RKO (cell line): ENCODE data around the gene RAPSN.

Experiments used
- DNase-seq: peaks from one replicate; pipeline ENCODE4 v3.0.0-alpha.2; 2016; ENCODE audit warnings: low spot score

The RAPSN gene

DNA sequence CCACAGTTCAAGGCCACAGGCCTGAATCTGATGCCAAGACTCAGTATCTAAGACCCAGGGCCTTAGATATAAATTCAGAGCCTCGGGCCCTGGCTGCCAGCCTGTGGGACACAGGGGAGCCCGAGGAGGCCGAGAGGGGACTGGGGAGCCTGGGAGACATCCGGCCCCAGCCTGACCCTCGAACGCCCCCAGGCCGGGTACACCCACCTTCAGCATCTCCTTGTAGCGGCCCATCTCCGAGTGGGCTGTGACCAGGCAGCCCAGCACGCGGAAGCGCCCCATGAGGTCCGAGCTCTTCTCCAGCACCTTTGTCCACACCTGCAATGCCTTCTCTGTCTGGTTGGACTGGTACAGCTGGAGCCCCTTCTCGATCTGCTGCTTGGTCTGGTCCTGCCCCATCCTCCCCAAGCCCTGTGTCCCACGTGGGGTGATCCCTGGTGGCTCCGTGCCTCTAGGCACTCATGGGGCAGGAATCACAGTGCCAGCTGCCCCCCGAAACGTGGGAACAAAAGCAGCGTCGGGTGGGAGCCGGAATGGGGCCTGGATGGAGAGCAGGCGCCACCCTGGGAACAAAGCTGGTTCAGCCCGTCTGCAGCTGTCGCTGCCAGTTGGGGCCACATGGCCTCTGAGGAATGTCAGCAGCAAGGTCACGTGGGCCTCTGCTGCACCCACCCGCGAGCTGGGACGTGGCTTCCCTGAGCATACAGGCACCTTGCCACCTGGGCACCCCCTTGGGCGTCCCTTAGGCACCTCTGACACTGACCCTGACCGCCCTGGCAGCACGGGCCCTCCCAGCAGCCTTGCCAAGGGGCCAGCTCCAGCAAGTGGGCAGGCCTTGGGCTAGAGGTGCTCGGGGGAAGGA is at the start of gene RAPSN:
RAPSN (minus strand) TSS at position 571 of the 862 bp plus-strand sequence; CDS start at position 399, 172 bp downstream.
- no peak for DNase-seq

DNA sequence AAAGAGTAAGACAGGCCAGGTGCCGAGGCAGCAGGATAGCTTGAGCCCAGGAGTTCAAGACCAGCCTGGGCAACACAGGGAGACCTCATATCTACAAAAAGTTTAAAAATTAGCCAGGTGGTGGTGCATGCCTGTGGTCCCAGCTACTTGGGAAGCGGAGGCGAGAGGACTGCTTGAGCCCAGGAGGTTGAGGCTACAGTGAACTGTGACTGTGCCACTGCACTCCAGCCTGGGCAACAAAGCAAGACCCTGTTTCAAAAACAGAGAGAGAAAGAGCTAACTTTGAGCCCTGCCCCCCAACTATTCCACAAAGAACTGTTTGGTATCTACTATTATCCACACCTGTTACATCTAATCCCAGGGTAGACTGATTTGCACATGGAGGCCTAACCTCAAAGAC is 49.2 kb upstream of the RAPSN start:
- no peak for DNase-seq

- DNase-seq = no peak
Observed at GRCh38 chr11:47496808-47497207, 47.9 kb upstream of the RAPSN start.

DNA sequence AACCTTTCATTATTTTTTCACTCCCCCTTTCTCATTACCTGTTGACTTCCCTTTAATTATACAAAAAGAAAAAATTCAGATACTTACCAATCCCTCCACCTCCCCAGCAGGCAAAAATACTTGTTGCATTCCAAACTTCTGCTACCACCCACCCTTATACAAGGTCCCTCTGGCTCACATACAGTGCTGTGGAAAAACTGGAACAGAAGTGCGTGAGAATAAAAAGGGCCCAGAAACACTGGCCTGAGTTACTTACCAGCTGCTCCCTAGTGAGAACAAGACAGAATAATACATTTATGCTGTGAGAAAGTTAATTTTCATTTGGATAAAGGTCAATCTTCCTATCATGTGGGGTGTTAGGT is 46.9 kb upstream of the RAPSN start:
- DNase-seq = no peak

- DNase-seq = no peak
Observed at GRCh38 chr11:47495011-47495855, 46.3 kb upstream of the RAPSN start.

DNA sequence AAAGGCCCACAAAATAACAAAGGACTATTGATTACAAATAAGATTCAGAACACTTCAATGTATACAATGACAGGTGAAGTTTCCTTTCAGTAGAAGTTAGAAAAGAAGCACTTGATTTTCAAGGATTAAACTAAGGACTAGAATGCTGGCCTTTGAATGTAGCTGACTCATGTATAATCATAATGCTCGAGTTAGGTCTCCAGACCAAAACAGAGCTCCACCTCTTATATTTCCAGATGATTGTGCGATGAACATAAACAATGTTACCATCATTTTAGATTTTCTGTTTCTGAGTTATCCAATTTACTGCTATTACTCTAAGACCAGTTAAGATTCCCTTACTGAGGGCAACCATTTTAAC is 40.4 kb upstream of the RAPSN start:
- no peak for DNase-seq

DNA sequence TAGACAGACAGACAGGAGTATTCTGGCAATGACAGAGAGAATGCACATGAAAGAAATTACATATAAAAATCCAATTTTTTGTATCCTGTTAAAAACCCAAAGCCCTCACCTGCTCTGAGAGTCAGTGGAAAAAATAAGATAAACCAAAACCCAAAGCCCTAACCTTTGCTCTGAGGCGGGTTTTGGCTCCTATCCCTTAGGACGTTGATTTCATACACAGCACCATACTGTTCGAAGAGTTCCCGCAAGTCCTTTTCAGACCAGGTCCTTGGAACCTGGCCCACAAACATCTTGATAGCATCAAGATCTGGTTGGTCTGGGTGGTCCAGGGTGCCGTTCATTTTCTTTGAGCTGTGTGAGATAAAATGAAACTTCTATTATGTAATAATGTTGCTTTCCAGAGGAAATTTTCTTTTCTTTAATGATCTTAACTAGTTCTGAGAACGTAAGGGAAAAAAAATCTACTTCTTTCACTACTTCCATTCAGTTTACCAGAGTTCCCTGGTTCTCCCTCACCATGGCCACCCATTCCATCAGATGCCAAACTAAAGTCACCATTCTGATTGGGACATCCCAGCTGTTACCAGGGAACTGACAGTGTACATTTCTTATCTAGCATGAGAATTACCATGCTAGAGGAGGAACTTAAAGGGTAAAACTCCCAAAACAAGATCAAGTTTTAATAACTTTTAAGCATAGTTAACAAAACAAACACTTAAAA is 39.9 kb upstream of the RAPSN start:
- DNase-seq = no peak

- no peak for DNase-seq
Observed at GRCh38 chr11:47488111-47488510, 39.2 kb upstream of the RAPSN start.

DNA sequence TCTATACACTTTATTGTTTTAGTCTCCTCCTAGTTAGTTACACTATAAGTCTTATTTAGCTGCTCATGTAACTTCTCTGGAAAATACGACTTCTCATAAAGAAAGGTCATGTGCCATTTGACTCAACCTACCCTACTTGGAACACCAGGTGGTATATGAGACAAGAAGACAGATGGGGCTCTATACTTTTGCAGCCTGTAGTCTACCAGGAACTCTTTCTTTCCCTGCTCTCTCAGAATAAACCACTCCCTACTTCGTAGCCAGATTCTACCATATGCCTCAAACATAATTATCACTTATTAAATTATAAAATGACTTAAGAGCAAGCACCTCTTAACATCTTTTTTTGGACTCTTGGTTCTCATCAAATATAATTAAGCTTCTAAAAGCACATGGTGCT is 38.5 kb upstream of the RAPSN start:
- no peak for DNase-seq

DNA sequence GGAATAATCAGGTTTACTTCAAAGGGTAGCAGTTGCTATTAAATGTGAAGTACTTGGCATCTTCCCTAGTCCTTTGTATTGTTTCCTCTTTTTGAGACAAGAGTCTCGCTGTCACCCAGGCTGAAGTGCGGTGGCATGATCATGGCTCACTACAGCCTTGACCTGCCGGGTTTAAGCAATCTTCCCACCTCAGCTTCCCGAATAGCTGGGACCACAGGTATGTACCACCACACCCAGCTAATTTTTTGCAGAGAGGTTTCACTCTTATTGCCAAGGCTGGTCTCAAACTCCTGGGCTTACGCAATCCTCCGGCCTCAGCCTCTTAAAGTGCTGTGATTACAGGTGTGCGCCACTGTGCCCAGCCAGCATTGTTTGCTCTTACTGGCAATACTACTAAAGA is 36.2 kb upstream of the RAPSN start:
- no peak for DNase-seq

DNA sequence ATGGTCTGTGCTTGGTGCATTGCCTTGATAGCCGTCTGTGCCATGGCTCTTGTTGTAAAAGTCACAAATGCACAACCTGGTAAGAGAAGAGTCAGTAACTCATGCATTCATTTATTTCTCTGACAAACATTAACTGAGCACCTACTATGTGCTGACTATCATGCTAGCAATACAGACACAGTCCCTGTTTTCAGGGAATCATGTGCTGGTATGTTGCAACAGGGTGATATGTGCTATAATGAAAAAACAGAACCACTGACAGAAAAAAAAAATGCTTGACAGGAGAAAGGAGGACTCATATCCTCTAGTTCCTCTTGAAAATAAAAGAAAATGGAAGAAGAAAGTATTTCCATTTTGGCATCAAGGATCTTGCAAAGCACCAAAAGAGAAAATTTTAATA is 34.5 kb upstream of the RAPSN start:
- no peak for DNase-seq

GRCh38 chr11:47480762-47481161 is 31.8 kb upstream of the RAPSN start:
- no peak for DNase-seq

DNA sequence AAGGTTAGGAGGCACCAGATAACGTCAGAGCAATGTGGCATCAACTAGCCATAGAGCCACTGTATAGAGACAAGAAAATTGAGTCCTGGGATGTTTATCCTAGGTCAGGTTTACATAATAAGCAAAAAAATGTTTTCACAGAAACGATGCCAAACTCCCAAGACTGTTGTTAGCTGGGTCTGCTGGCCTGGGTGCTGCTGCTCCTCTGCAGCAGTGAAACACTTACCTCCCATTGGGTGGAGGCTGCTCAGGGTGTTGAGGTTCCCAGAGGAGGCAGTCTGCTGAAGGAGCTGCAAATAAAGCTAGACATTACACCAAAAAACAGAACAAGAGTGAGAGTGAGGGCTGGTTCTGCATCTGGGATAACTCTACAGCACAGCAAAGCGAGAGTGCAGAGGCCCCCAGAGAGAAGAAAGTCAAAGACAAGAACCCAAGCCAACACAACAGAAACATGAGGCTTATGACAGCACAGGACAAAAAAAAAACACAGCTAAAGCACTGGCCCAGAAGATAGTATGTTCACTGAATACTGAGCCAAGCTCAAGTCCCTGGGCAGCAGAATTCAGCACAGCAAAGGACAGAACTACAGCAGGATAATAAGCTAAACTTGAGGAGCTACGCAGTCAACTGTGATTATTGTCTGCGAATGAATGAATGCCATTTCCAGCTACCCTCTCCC is 29.9 kb upstream of the RAPSN start:
- no peak for DNase-seq

DNA sequence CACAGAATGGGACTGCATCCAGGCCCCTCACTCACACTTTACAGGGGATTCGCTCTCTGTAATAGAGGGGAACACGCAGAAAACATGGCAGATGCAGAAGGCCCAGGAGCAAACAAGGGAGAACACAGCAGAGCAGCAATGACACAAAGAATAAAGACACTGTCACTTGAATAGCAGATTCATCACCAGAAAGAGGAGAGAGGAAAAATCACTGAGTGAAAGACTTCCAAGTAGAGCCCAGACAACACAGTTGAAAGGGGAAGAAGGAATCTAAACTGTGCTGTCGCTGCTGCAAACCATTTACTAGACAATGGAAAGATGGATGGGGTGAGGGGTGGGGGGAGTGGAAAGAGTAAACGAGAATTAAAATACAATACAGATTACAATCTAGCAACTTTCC is 28.8 kb upstream of the RAPSN start:
- no peak for DNase-seq

- peak; percentile 72 for DNase-seq
Observed at GRCh38 chr11:47477323-47477722, 28.4 kb upstream of the RAPSN start.

DNA sequence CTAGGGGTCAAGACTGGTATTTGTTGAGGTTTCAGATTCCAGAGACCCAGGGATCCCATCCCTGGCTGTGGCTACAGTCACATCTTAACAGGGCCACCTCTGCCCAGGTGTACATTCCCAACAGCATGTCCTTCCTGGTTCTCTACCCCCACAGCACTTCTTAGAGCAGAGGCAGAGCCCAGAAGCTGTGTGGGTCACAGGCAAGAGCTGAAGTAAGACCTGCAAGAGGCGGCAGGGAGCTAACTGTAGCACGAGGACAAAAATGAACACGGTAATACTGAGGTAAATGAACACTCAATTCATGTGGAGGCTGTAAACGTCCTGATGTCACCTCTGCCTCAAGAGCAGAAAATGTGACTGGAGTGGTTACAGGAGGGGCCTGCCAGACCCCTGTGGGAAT is 21.7 kb upstream of the RAPSN start:
- DNase-seq = no peak

DNA sequence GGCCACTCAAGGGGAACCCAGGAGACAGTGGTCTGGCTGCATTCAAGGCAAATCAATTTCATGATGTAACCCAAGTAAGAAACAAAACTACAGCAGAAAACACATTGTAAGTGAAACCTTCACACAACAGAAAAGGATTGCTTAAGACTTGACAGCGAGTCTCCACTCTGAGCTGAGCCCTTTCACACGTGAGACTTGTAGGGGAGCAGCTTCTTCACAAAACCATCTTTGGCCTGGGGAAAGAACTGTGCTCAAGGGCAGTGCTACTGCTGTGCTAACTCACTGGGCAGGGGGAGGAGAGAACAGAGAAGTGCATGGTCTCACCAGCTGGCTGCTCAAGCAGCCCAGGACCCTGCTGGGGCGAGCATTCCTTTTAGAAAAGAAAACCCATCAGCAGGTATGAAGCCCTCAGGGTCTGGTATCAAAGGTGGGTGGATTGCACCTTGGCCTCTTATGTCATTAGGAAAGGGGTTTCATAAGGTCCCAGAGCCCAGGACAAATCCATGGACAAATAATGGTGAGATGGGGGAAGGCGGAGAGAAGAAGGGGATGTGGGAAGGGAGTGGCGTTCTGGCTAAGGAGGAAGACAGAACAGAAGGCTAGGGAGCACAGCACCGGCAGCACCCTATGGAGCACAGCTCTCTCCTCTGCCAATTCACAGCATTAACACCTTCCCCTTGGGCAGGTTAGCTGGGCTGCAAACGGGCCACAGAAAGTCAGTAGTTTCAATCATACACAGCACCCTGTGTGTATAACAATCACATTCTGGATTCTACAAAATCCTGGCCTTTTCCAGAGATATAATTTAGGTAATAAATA is 20.6 kb upstream of the RAPSN start:
- no peak for DNase-seq

GRCh38 chr11:47468598-47469214 is 19.8 kb upstream of the RAPSN start:
- no peak for DNase-seq

GRCh38 chr11:47467357-47467756 is 18.4 kb upstream of the RAPSN start:
- DNase-seq = no peak

GRCh38 chr11:47466701-47467250 is 17.8 kb upstream of the RAPSN start:
- DNase-seq = no peak
